ENCODE measurements around the gene PIP4K2A.

PIP4K2A gene

GRCh38 chr10:22554461-22555182 lies 159.8 kb downstream of the PIP4K2A start:
- whole genome bisulfite sequencing, 2 donors (ENCODE audit: extremely low coverage in 2 of 2, insufficient read length in 2 of 2, insufficient replicate concordance in 1 of 2): no CpG with 5 or more reads among the region's 29 CpGs
- Histone ChIP-seq H2BK5ac (ENCODE audit: low read length) (no peak overlapping the region), H3K4me1 (ENCODE audit: control insufficient read depth in 2 of 2, insufficient read depth in 1 of 2, low read depth in 1 of 2, low read length in 2 of 2) (peaks cover 8 to 24% of the 10 kb centered on the region in 2 donors), H3K79me1 (ENCODE audit: low read depth, low read length) (no peaks in the 10 kb centered on the region), H2BK12ac (ENCODE audit: low read length) (no peak overlapping the region), H2AK5ac (ENCODE audit: low read depth, low read length) (peak overlapping the region; percentile 8), H3K9ac (ENCODE audit: low read depth, low read length, poor library complexity) (peak overlapping the region; percentile 73), H3K18ac (ENCODE audit: low read length) (peak overlapping the region; percentile 92), H2BK15ac (ENCODE audit: low read length) (no peak overlapping the region), H4K91ac (ENCODE audit: low read depth, low read length, poor library complexity) (no peak overlapping the region), H3K27me3 (ENCODE audit: control insufficient read depth in 3 of 3, insufficient read depth in 3 of 3, low read depth in 1 of 3, low read length in 3 of 3) (no peaks in the 10 kb centered on the region), H3K36me3 (replicated peaks in 1 of 2; ENCODE audit: control insufficient read depth in 2 of 2, insufficient read depth in 2 of 2, low read length in 2 of 2) (peaks cover 2 to 10% of the 10 kb centered on the region in 2 donors), H2BK120ac (ENCODE audit: low read depth, low read length) (no peak overlapping the region), H3K4ac (ENCODE audit: low read length) (no peak overlapping the region), H3K14ac (ENCODE audit: low read length) (no peak overlapping the region), H3K4me2 (ENCODE audit: insufficient read depth, low read length, poor library complexity, severe bottlenecking) (peak overlapping the region; percentile 26), H3K27ac (replicated peaks; ENCODE audit: low read length) (peak overlapping the region; percentile 80), H2AFZ (ENCODE audit: low read length) (peak overlapping the region; percentile 82), H4K8ac (ENCODE audit: low read depth, low read length) (no peak overlapping the region), H3K23ac (ENCODE audit: low read depth, low read length, poor library complexity) (no peak overlapping the region), H3K4me3 (ENCODE audit: low read length in 2 of 2) (peak overlapping the region in 1 of 2 donors; percentile 22), H3K9me3 (replicated peaks in 1 of 2; ENCODE audit: control insufficient read depth in 2 of 2, insufficient read depth in 1 of 2, low read depth in 1 of 2, low read length in 2 of 2) (no peaks in the 10 kb centered on the region)
- DNase-seq (ENCODE audit: low spot score): peak; percentile 54

- H2BK120ac ChIP-seq (ENCODE audit: low read depth, low read length): no peak overlapping the region
- H2BK15ac ChIP-seq (ENCODE audit: low read length): no peak overlapping the region
- no peak overlapping the region for H2AFZ ChIP-seq (ENCODE audit: low read length)
- H2AK5ac ChIP-seq (ENCODE audit: low read depth, low read length): no peak overlapping the region
- no peak overlapping the region for H3K4me3 ChIP-seq (ENCODE audit: low read length in 2 of 2)
- peaks cover 2 to 16% of the 10 kb centered on the region in 2 donors for H3K36me3 ChIP-seq (replicated peaks in 1 of 2; ENCODE audit: control insufficient read depth in 2 of 2, insufficient read depth in 2 of 2, low read length in 2 of 2)
- no peak overlapping the region for H3K23ac ChIP-seq (ENCODE audit: low read depth, low read length, poor library complexity)
- H4K91ac ChIP-seq (ENCODE audit: low read depth, low read length, poor library complexity): no peak overlapping the region
- H3K18ac ChIP-seq (ENCODE audit: low read length): no peak overlapping the region
- no CpG with 5 or more reads among the region's 7 CpGs for WGBS, 2 donors (ENCODE audit: extremely low coverage in 2 of 2, insufficient read length in 2 of 2, insufficient replicate concordance in 1 of 2)
- H3K4me1 ChIP-seq (ENCODE audit: control insufficient read depth in 2 of 2, insufficient read depth in 1 of 2, low read depth in 1 of 2, low read length in 2 of 2): peaks cover 8 to 23% of the 10 kb centered on the region in 2 donors
- H2BK5ac ChIP-seq (ENCODE audit: low read length): no peak overlapping the region
- H2BK12ac ChIP-seq (ENCODE audit: low read length): no peak overlapping the region
- H3K9ac ChIP-seq (ENCODE audit: low read depth, low read length, poor library complexity): no peak overlapping the region
- H3K4me2 ChIP-seq (ENCODE audit: insufficient read depth, low read length, poor library complexity, severe bottlenecking): no peak overlapping the region
- no peak overlapping the region for H3K4ac ChIP-seq (ENCODE audit: low read length)
- DNase-seq (ENCODE audit: low spot score): no peak
- no peaks in the 10 kb centered on the region for H3K9me3 ChIP-seq (replicated peaks in 1 of 2; ENCODE audit: control insufficient read depth in 2 of 2, insufficient read depth in 1 of 2, low read depth in 1 of 2, low read length in 2 of 2)
- no peaks in the 10 kb centered on the region for H3K27me3 ChIP-seq (ENCODE audit: control insufficient read depth in 3 of 3, insufficient read depth in 3 of 3, low read depth in 1 of 3, low read length in 3 of 3)
- H3K27ac ChIP-seq (replicated peaks; ENCODE audit: low read length): no peak overlapping the region
- H4K8ac ChIP-seq (ENCODE audit: low read depth, low read length): no peak overlapping the region
- H3K14ac ChIP-seq (ENCODE audit: low read length): no peak overlapping the region
- no peaks in the 10 kb centered on the region for H3K79me1 ChIP-seq (ENCODE audit: low read depth, low read length)
Observed at GRCh38 chr10:22553452-22553995, 160.9 kb downstream of the PIP4K2A start.

- Histone ChIP-seq H3K4me2 (ENCODE audit: insufficient read depth, low read length, poor library complexity, severe bottlenecking) (no peak overlapping the region), H3K4me1 (ENCODE audit: control insufficient read depth in 2 of 2, insufficient read depth in 1 of 2, low read depth in 1 of 2, low read length in 2 of 2) (peaks cover 8 to 23% of the 10 kb centered on the region in 2 donors), H4K91ac (ENCODE audit: low read depth, low read length, poor library complexity) (no peak overlapping the region), H3K27ac (replicated peaks; ENCODE audit: low read length) (no peak overlapping the region), H3K9me3 (replicated peaks in 1 of 2; ENCODE audit: control insufficient read depth in 2 of 2, insufficient read depth in 1 of 2, low read depth in 1 of 2, low read length in 2 of 2) (no peaks in the 10 kb centered on the region), H3K27me3 (ENCODE audit: control insufficient read depth in 3 of 3, insufficient read depth in 3 of 3, low read depth in 1 of 3, low read length in 3 of 3) (no peaks in the 10 kb centered on the region), H2BK12ac (ENCODE audit: low read length) (no peak overlapping the region), H3K14ac (ENCODE audit: low read length) (no peak overlapping the region), H3K23ac (ENCODE audit: low read depth, low read length, poor library complexity) (no peak overlapping the region), H2AK5ac (ENCODE audit: low read depth, low read length) (no peak overlapping the region), H3K79me1 (ENCODE audit: low read depth, low read length) (no peaks in the 10 kb centered on the region), H4K8ac (ENCODE audit: low read depth, low read length) (no peak overlapping the region), H3K18ac (ENCODE audit: low read length) (no peak overlapping the region), H2BK120ac (ENCODE audit: low read depth, low read length) (no peak overlapping the region), H2BK5ac (ENCODE audit: low read length) (no peak overlapping the region), H3K36me3 (replicated peaks in 1 of 2; ENCODE audit: control insufficient read depth in 2 of 2, insufficient read depth in 2 of 2, low read length in 2 of 2) (peaks cover 2 to 16% of the 10 kb centered on the region in 2 donors), H2BK15ac (ENCODE audit: low read length) (no peak overlapping the region), H3K9ac (ENCODE audit: low read depth, low read length, poor library complexity) (no peak overlapping the region), H3K4ac (ENCODE audit: low read length) (no peak overlapping the region), H2AFZ (ENCODE audit: low read length) (no peak overlapping the region), H3K4me3 (ENCODE audit: low read length in 2 of 2) (no peak overlapping the region)
- WGBS, 2 donors (ENCODE audit: extremely low coverage in 2 of 2, insufficient read length in 2 of 2, insufficient replicate concordance in 1 of 2): no CpG with 5 or more reads among the region's 5 CpGs
- DNase-seq (ENCODE audit: low spot score): no peak
Observed at GRCh38 chr10:22552888-22553378, 161.4 kb downstream of the PIP4K2A start.

GRCh38 chr10:22551681-22552365 lies 162.6 kb downstream of the PIP4K2A start:
- H3K23ac ChIP-seq (ENCODE audit: low read depth, low read length, poor library complexity): no peak overlapping the region
- H3K4me2 ChIP-seq (ENCODE audit: insufficient read depth, low read length, poor library complexity, severe bottlenecking): no peak overlapping the region
- H3K14ac ChIP-seq (ENCODE audit: low read length): no peak overlapping the region
- no peak overlapping the region for H4K8ac ChIP-seq (ENCODE audit: low read depth, low read length)
- peaks cover 8 to 27% of the 10 kb centered on the region in 2 donors for H3K4me1 ChIP-seq (ENCODE audit: control insufficient read depth in 2 of 2, insufficient read depth in 1 of 2, low read depth in 1 of 2, low read length in 2 of 2)
- H3K4me3 ChIP-seq (ENCODE audit: low read length in 2 of 2): no peak overlapping the region
- no peak overlapping the region for H2AK5ac ChIP-seq (ENCODE audit: low read depth, low read length)
- no peaks in the 10 kb centered on the region for H3K9me3 ChIP-seq (replicated peaks in 1 of 2; ENCODE audit: control insufficient read depth in 2 of 2, insufficient read depth in 1 of 2, low read depth in 1 of 2, low read length in 2 of 2)
- H3K4ac ChIP-seq (ENCODE audit: low read length): no peak overlapping the region
- H3K36me3 ChIP-seq (replicated peaks in 1 of 2; ENCODE audit: control insufficient read depth in 2 of 2, insufficient read depth in 2 of 2, low read length in 2 of 2): peaks cover 2 to 22% of the 10 kb centered on the region in 2 donors
- no peak overlapping the region for H2BK12ac ChIP-seq (ENCODE audit: low read length)
- no peak overlapping the region for H2BK15ac ChIP-seq (ENCODE audit: low read length)
- H3K27ac ChIP-seq (replicated peaks; ENCODE audit: low read length): no peak overlapping the region
- H3K9ac ChIP-seq (ENCODE audit: low read depth, low read length, poor library complexity): no peak overlapping the region
- no peak for DNase-seq (ENCODE audit: low spot score)
- no peak overlapping the region for H2AFZ ChIP-seq (ENCODE audit: low read length)
- H2BK120ac ChIP-seq (ENCODE audit: low read depth, low read length): no peak overlapping the region
- H3K27me3 ChIP-seq (ENCODE audit: control insufficient read depth in 3 of 3, insufficient read depth in 3 of 3, low read depth in 1 of 3, low read length in 3 of 3): no peaks in the 10 kb centered on the region
- H2BK5ac ChIP-seq (ENCODE audit: low read length): no peak overlapping the region
- no CpG with 5 or more reads among the region's 7 CpGs for WGBS, 2 donors (ENCODE audit: extremely low coverage in 2 of 2, insufficient read length in 2 of 2, insufficient replicate concordance in 1 of 2)
- H3K79me1 ChIP-seq (ENCODE audit: low read depth, low read length): no peaks in the 10 kb centered on the region
- H4K91ac ChIP-seq (ENCODE audit: low read depth, low read length, poor library complexity): no peak overlapping the region
- no peak overlapping the region for H3K18ac ChIP-seq (ENCODE audit: low read length)
